WTC11 (cell line): ENCODE measurements around the gene RCAN1. TPM values are rescaled to one million over a fixed set of nuclear protein-coding genes. Genes with fewer than 3 reads are reported as not detected.

Experiments
- ATAC-seq: fragments of 200-7000 bp; cut with Tn5 transposase; 2 replicates; pipeline ENCODE4 v1.10.0; 2021; ENCODE audit warnings: mild to moderate bottlenecking, moderate library complexity
- CTCF ChIA-PET: fragments of 300-600 bp; sonication (Branson Sonifier 250); formaldehyde crosslinking; loops from one replicate; lab custom pipeline; 2021; ENCODE audit warnings: antibody characterized with exemption; lab: Charles Lee
- POLR2A ChIA-PET: fragments of 350-600 bp; sonication (Branson Sonifier 250); formaldehyde crosslinking; loops from one replicate; lab custom pipeline; 2021; ENCODE audit warnings: antibody characterized with exemption; lab: Charles Lee
- DNase-seq: peaks from one replicate; pipeline ENCODE4 v3.0.0; 2021; ENCODE audit warnings: low spot score
- H3K27ac Mint-ChIP-seq: 2 replicates; pipeline ENCODE4 v1.8.0; 2021; ENCODE audit warnings: mixed read lengths
- H3K27me3 Mint-ChIP-seq: 2 replicates; pipeline ENCODE4 v1.8.0; 2021; ENCODE audit warnings: low read depth, mild to moderate bottlenecking, moderate library complexity, mixed read lengths
- H3K36me3 Mint-ChIP-seq: 2 replicates; pipeline ENCODE4 v1.8.0; 2021; ENCODE audit warnings: mixed read lengths
- H3K4me1 Mint-ChIP-seq: 2 replicates; pipeline ENCODE4 v1.8.0; 2022; ENCODE audit warnings: mixed read lengths
- H3K4me3 Mint-ChIP-seq: 2 replicates; pipeline ENCODE4 v1.8.0; 2021; ENCODE audit warnings: mild to moderate bottlenecking, moderate library complexity, mixed read lengths
- H3K9me3 Mint-ChIP-seq: 2 replicates; pipeline ENCODE4 v1.8.0; 2021; ENCODE audit warnings: mixed read lengths
- CREB1 ChIP-seq: sonication (generic); formaldehyde crosslinking; IDR thresholded peaks from 2 replicates; pipeline ENCODE4 v1.8.0; 2023; ENCODE audit warnings: mild to moderate bottlenecking, missing genetic modification reagents
- CREM ChIP-seq: sonication (generic); formaldehyde crosslinking; IDR thresholded peaks from 2 replicates; pipeline ENCODE4 v1.8.1; 2022; ENCODE audit warnings: mild to moderate bottlenecking, missing genetic modification reagents, moderate library complexity
- ETV6 ChIP-seq: sonication (generic); formaldehyde crosslinking; IDR thresholded peaks from 2 replicates; pipeline ENCODE4 v1.8.1; 2022; ENCODE audit warnings: mild to moderate bottlenecking, missing genetic modification reagents
- FOXK1 ChIP-seq: sonication (generic); formaldehyde crosslinking; IDR thresholded peaks from 2 replicates; pipeline ENCODE4 v1.8.0; 2022; ENCODE audit warnings: mild to moderate bottlenecking, moderate library complexity, missing genetic modification reagents
- OVOL2 ChIP-seq: fragments of 250-450 bp; sonication (Bioruptor Pico); IDR thresholded peaks from 2 replicates; pipeline ENCODE4 v1.9.0; 2021; ENCODE audit warnings: mild to moderate bottlenecking, borderline replicate concordance
- PRRX2 ChIP-seq: fragments of 250-450 bp; sonication (Bioruptor Pico); IDR thresholded peaks from 2 replicates; pipeline ENCODE4 v1.8.0; 2021; ENCODE audit warnings: mild to moderate bottlenecking
- RORB ChIP-seq: fragments of 250-450 bp; sonication (Bioruptor Pico); IDR thresholded peaks from 2 replicates; pipeline ENCODE4 v1.9.0; 2021; ENCODE audit warnings: mild to moderate bottlenecking
- ZNF396 ChIP-seq: fragments of 250-450 bp; sonication (Bioruptor Pico); IDR thresholded peaks from 2 replicates; pipeline ENCODE4 v1.8.0; 2021; ENCODE audit warnings: mild to moderate bottlenecking, moderate library complexity, borderline replicate concordance
- ZNF671 ChIP-seq: fragments of 250-450 bp; sonication (Bioruptor Pico); IDR thresholded peaks from 2 replicates; pipeline ENCODE4 v1.8.0; 2021; ENCODE audit warnings: mild to moderate bottlenecking
- total RNA-seq: library from RNA; stranded (reverse); gene quantifications from 3 replicates; pipeline ENCODE4 v1.2.3, GENCODE V29; 2021
- TF ChIP-seq, protein P1 (sequence below): sonication (generic); formaldehyde crosslinking; IDR thresholded peaks from 2 replicates; pipeline ENCODE4 v1.8.0; 2022; ENCODE audit warnings: mild to moderate bottlenecking, missing genetic modification reagents
- TF ChIP-seq, protein P2 (sequence below): sonication (generic); formaldehyde crosslinking; IDR thresholded peaks from 2 replicates; pipeline ENCODE4 v1.8.1; 2023; ENCODE audit warnings: mild to moderate bottlenecking, missing genetic modification reagents
- TF ChIP-seq, protein P3 (sequence below): fragments of 250-450 bp; sonication (Bioruptor Pico); IDR thresholded peaks from 2 replicates; pipeline ENCODE4 v1.9.0; 2021; ENCODE audit warnings: moderate library complexity, mild to moderate bottlenecking, inconsistent platforms, borderline replicate concordance
- TF ChIP-seq, protein P4 (sequence below): fragments of 250-450 bp; sonication (Bioruptor Pico); IDR thresholded peaks from 2 replicates; pipeline ENCODE4 v1.9.0; 2021; ENCODE audit warnings: mild to moderate bottlenecking, borderline replicate concordance
- TF ChIP-seq, protein P5 (sequence below): fragments of 250-450 bp; sonication (Bioruptor Pico); conservative IDR thresholded peaks from 2 replicates; pipeline ENCODE4 v1.9.0; 2021; ENCODE audit warnings: mild to moderate bottlenecking
- TF ChIP-seq, protein P6 (sequence below): fragments of 250-450 bp; sonication (Bioruptor Pico); IDR thresholded peaks from 2 replicates; pipeline ENCODE4 v2.1.2; 2022; ENCODE audit warnings: mild to moderate bottlenecking, moderate library complexity

RCAN1 gene
- total RNA-seq, 1 experiment from 2014 or later: 5.9 TPM

DNA sequence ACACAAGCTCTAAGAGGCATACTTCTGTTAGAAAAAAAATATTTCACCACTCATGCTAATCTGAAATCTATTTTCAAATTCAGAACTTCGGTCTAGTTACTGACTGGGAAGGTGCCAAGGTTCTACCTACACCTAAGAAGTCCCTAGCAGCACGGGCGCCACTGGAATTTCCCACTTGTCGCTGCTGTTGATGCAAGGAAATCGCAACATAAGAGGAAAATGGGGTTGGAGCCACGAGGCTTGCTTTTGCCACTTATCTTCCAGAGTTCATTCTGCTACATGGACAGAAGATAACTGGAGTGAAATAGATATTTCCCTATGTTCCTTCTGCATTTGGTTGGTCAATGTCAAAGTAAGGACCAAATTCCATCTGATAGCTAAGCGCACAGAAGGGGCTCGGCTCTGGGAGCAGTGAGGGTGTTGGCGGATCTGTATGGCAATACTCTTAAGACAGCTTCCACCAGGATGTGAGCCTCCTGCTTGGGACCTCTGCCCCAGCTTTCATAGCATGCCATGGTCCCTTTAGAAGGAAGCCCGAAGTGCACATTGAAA is 47.2 kb downstream of the RCAN1 start:
- Mint-ChIP-seq H3K4me1 (no peaks in the 10 kb centered on the region), H3K27me3 (no peaks in the 10 kb centered on the region), H3K9me3 (peaks cover 3% of the 10 kb centered on the region), H3K27ac (no peak overlapping the region), H3K36me3 (peaks cover 2% of the 10 kb centered on the region; the same call in 1 of the 2 replicates), H3K4me3 (no peak overlapping the region)
- no peak for ATAC-seq
- ChIA-PET CTCF (interaction anchor here (0.5 to 1.6 kb wide), 6 partner anchors 14 to 59 kb away, joined by 3 to 7 read pairs (median 4); no protein-coding TSS in a partner anchor), POLR2A (no interaction called here)
- no peak for TF ChIP-seq OVOL2 (CRISPR knock-in tag)
- TF ChIP-seq, protein P1, sequence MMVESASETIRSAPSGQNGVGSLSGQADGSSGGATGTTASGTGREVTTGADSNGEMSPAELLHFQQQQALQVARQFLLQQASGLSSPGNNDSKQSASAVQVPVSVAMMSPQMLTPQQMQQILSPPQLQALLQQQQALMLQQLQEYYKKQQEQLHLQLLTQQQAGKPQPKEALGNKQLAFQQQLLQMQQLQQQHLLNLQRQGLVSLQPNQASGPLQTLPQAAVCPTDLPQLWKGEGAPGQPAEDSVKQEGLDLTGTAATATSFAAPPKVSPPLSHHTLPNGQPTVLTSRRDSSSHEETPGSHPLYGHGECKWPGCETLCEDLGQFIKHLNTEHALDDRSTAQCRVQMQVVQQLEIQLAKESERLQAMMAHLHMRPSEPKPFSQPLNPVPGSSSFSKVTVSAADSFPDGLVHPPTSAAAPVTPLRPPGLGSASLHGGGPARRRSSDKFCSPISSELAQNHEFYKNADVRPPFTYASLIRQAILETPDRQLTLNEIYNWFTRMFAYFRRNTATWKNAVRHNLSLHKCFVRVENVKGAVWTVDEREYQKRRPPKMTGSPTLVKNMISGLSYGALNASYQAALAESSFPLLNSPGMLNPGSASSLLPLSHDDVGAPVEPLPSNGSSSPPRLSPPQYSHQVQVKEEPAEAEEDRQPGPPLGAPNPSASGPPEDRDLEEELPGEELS (CRISPR knock-in tag): no peak
- no peak for TF ChIP-seq PRRX2 (CRISPR knock-in tag)
- TF ChIP-seq FOXK1: no peak
- TF ChIP-seq, protein P2, sequence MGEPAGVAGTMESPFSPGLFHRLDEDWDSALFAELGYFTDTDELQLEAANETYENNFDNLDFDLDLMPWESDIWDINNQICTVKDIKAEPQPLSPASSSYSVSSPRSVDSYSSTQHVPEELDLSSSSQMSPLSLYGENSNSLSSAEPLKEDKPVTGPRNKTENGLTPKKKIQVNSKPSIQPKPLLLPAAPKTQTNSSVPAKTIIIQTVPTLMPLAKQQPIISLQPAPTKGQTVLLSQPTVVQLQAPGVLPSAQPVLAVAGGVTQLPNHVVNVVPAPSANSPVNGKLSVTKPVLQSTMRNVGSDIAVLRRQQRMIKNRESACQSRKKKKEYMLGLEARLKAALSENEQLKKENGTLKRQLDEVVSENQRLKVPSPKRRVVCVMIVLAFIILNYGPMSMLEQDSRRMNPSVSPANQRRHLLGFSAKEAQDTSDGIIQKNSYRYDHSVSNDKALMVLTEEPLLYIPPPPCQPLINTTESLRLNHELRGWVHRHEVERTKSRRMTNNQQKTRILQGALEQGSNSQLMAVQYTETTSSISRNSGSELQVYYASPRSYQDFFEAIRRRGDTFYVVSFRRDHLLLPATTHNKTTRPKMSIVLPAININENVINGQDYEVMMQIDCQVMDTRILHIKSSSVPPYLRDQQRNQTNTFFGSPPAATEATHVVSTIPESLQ: no peak
- no peak for TF ChIP-seq CREM
- no peak for TF ChIP-seq ZNF396 (CRISPR knock-in tag)
- TF ChIP-seq ETV6: no peak
- no peak for TF ChIP-seq ZNF671 (CRISPR knock-in tag)
- TF ChIP-seq, protein P3, sequence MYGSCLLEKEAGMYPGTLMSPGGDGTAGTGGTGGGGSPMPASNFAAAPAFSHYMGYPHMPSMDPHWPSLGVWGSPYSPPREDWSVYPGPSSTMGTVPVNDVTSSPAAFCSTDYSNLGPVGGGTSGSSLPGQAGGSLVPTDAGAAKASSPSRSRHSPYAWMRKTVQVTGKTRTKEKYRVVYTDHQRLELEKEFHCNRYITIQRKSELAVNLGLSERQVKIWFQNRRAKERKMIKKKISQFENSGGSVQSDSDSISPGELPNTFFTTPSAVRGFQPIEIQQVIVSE (CRISPR knock-in tag): no peak
- no peak for TF ChIP-seq RORB
- TF ChIP-seq, protein P4, sequence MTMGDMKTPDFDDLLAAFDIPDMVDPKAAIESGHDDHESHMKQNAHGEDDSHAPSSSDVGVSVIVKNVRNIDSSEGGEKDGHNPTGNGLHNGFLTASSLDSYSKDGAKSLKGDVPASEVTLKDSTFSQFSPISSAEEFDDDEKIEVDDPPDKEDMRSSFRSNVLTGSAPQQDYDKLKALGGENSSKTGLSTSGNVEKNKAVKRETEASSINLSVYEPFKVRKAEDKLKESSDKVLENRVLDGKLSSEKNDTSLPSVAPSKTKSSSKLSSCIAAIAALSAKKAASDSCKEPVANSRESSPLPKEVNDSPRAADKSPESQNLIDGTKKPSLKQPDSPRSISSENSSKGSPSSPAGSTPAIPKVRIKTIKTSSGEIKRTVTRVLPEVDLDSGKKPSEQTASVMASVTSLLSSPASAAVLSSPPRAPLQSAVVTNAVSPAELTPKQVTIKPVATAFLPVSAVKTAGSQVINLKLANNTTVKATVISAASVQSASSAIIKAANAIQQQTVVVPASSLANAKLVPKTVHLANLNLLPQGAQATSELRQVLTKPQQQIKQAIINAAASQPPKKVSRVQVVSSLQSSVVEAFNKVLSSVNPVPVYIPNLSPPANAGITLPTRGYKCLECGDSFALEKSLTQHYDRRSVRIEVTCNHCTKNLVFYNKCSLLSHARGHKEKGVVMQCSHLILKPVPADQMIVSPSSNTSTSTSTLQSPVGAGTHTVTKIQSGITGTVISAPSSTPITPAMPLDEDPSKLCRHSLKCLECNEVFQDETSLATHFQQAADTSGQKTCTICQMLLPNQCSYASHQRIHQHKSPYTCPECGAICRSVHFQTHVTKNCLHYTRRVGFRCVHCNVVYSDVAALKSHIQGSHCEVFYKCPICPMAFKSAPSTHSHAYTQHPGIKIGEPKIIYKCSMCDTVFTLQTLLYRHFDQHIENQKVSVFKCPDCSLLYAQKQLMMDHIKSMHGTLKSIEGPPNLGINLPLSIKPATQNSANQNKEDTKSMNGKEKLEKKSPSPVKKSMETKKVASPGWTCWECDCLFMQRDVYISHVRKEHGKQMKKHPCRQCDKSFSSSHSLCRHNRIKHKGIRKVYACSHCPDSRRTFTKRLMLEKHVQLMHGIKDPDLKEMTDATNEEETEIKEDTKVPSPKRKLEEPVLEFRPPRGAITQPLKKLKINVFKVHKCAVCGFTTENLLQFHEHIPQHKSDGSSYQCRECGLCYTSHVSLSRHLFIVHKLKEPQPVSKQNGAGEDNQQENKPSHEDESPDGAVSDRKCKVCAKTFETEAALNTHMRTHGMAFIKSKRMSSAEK (CRISPR knock-in tag): no peak
- TF ChIP-seq, protein P5, sequence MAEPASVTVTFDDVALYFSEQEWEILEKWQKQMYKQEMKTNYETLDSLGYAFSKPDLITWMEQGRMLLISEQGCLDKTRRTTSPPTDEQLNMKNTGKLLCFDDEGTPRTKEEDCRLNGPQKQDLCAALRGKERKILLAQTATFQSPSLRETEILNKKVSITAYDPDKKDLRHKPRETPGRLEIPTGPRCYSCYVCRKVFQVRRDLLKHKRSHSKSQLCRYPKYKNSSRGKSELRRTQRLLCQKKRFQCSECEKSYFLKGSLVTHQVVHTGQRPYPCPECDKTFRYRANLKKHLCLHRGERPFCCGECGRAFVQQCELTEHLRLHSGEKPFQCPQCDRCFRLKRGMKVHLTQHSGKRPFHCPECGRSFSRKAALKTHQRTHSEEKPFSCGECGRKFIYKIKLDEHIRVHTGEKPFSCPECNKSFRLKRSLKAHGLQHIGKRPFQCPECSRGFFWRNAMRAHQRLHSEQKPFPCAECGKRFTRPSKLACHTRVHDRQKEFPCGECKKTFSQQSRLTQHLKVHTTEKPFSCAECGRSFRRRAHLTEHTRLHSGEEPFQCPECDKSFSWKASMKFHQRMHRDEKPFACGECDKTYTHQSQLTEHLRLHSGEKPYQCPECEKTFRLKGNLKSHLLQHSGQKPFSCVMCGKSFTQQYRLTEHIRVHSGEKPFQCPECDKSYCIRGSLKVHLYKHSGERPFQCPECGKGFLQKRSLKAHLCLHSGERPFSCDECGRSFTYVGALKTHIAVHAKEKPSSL (CRISPR knock-in tag): no peak
- TF ChIP-seq, protein P6, sequence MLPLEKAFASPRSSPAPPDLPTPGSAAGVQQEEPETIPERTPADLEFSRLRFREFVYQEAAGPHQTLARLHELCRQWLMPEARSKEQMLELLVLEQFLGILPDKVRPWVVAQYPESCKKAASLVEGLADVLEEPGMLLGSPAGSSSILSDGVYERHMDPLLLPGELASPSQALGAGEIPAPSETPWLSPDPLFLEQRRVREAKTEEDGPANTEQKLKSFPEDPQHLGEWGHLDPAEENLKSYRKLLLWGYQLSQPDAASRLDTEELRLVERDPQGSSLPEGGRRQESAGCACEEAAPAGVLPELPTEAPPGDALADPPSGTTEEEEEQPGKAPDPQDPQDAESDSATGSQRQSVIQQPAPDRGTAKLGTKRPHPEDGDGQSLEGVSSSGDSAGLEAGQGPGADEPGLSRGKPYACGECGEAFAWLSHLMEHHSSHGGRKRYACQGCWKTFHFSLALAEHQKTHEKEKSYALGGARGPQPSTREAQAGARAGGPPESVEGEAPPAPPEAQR (CRISPR knock-in tag): no peak
- TF ChIP-seq CREB1: no peak
- DNase-seq: no peak
